GM12872 (cell line): ENCODE measurements around the gene ELL2.

ENCODE experiments used
- CTCF ChIP-seq: IDR thresholded peaks from 3 replicates; pipeline ENCODE4 v1.5.1; 2011; ENCODE audit warnings: low read depth, mild to moderate bottlenecking, low read length, moderate library complexity; ENCODE audit not compliant: insufficient read depth

ELL2 gene

GRCh38 chr5:95983080-95983479 lies 21.4 kb upstream of the ELL2 start:
- no peak for TF ChIP-seq CTCF

GRCh38 chr5:95976606-95977005 lies 15.0 kb upstream of the ELL2 start:
- TF ChIP-seq CTCF, result no peak

GRCh38 chr5:95975703-95976102 lies 14.1 kb upstream of the ELL2 start:
- no peak for TF ChIP-seq CTCF

GRCh38 chr5:95973793-95974325 lies 12.2 kb upstream of the ELL2 start:
- TF ChIP-seq CTCF, result no peak

GRCh38 chr5:95972196-95972595 lies 10.5 kb upstream of the ELL2 start:
- TF ChIP-seq CTCF, result no peak

GRCh38 chr5:95970359-95970704 lies 8.7 kb upstream of the ELL2 start:
- TF ChIP-seq CTCF, result no peak

- no peak for TF ChIP-seq CTCF
These were observed 8.2 kb upstream of the ELL2 start for GRCh38 chr5:95969651-95970358.
